HG03064 (cell line): ENCODE measurements around the gene OR56A5.
A peak's percentile ranks its signal among the peaks of the same experiment; 100 is the strongest.

Experiments
- ATAC-seq: cut with Tn5 transposase; IDR thresholded peaks from one replicate; pipeline ENCODE4 v1.9.1; 2021; ENCODE audit warnings: low read depth; ENCODE audit not compliant: unreplicated experiment

Gene OR56A5

GRCh38 chr11:5933116-5933515 is 35.2 kb downstream of the OR56A5 start:
- ATAC-seq: no peak

GRCh38 chr11:5932671-5933070 is 35.6 kb downstream of the OR56A5 start:
- no peak for ATAC-seq

GRCh38 chr11:5931061-5931460 is 37.2 kb downstream of the OR56A5 start:
- ATAC-seq: no peak

- no peak for ATAC-seq
Observed at GRCh38 chr11:5930614-5931013, 37.7 kb downstream of the OR56A5 start.

- no peak for ATAC-seq
Observed at GRCh38 chr11:5929571-5930368, 38.5 kb downstream of the OR56A5 start.

- no peak for ATAC-seq
Observed at GRCh38 chr11:5928811-5929210, 39.5 kb downstream of the OR56A5 start.

GRCh38 chr11:5928271-5928670 is 40.0 kb downstream of the OR56A5 start:
- no peak for ATAC-seq

- ATAC-seq: no peak
Observed at GRCh38 chr11:5923794-5924193, 44.5 kb downstream of the OR56A5 start.

- ATAC-seq: peak; percentile 40
Observed at GRCh38 chr11:5923427-5923776, 44.9 kb downstream of the OR56A5 start.

- peak; percentile 83 for ATAC-seq
Observed at GRCh38 chr11:5922749-5923426, 45.4 kb downstream of the OR56A5 start.
